Caco-2 (cell line): ENCODE data around the gene GK. TPM values are rescaled to one million over a fixed set of nuclear protein-coding genes. Genes with fewer than 3 reads are reported as not detected.

ENCODE experiments used
- BruUV-seq: library from RNA; stranded (reverse); fragments of 400-500 nt; replicated peaks from 2 replicates; lab custom pipeline; 2021; lab: Mats Ljungman, UMichigan
- CTCF ChIA-PET: fragments of 300-600 bp; sonication (Branson Sonifier 250); formaldehyde crosslinking; loops from one replicate; lab custom pipeline; 2022; ENCODE audit warnings: antibody characterized with exemption; lab: Charles Lee
- POLR2A ChIA-PET: fragments of 300-600 bp; sonication (Branson Sonifier 250); formaldehyde crosslinking; loops from one replicate; lab custom pipeline; 2022; ENCODE audit warnings: antibody characterized with exemption; lab: Charles Lee
- DNase-seq, 2 experiments: peaks; one replicate each; pipeline versions ENCODE4 v3.0.0 to v3.0.0-alpha.2; 2020 to 2022
- H3K27me3 ChIP-seq: replicated peaks from 2 replicates; pipeline ENCODE4 v1.6.0; 2011; ENCODE audit warnings: low read length; ENCODE audit not compliant: control insufficient read depth, insufficient read depth
- H3K36me3 ChIP-seq: 2 replicates; pipeline ENCODE4 v1.5.1; 2011; ENCODE audit warnings: low read length; ENCODE audit not compliant: control insufficient read depth, insufficient read depth
- H3K4me1 ChIP-seq: fragments of 250-450 bp; sonication (Bioruptor Pico); 2 replicates; pipeline ENCODE4 v1.5.1; 2020; ENCODE audit warnings: mild to moderate bottlenecking
- H3K4me3 ChIP-seq: 2 replicates; pipeline ENCODE4 v1.5.1; 2011; ENCODE audit warnings: low read depth, mild to moderate bottlenecking, control low read depth, low read length
- H3K9me3 ChIP-seq: fragments of 250-450 bp; sonication (Bioruptor Pico); 2 replicates; pipeline ENCODE4 v1.5.1; 2020; ENCODE audit warnings: mild to moderate bottlenecking, moderate library complexity
- H3K27ac Mint-ChIP-seq: one replicate; pipeline ENCODE4 v1.8.0; 2022; ENCODE audit warnings: mixed read lengths; ENCODE audit not compliant: unreplicated experiment
- H3K27me3 Mint-ChIP-seq: one replicate; pipeline ENCODE4 v1.8.0; 2022; ENCODE audit warnings: mixed read lengths; ENCODE audit not compliant: insufficient read depth, unreplicated experiment
- H3K36me3 Mint-ChIP-seq: one replicate; pipeline ENCODE4 v1.8.0; 2022; ENCODE audit warnings: mild to moderate bottlenecking, mixed read lengths; ENCODE audit not compliant: insufficient read depth, unreplicated experiment
- H3K4me1 Mint-ChIP-seq: one replicate; pipeline ENCODE4 v1.8.0; 2022; ENCODE audit warnings: low read depth, mixed read lengths; ENCODE audit not compliant: unreplicated experiment
- H3K4me3 Mint-ChIP-seq: one replicate; pipeline ENCODE4 v1.8.0; 2022; ENCODE audit warnings: mild to moderate bottlenecking, moderate library complexity, mixed read lengths; ENCODE audit not compliant: unreplicated experiment
- H3K9me3 Mint-ChIP-seq: one replicate; pipeline ENCODE4 v1.8.0; 2022; ENCODE audit warnings: mixed read lengths; ENCODE audit not compliant: unreplicated experiment
- intact Hi-C: fragments of 100-400 bp; cut with micrococcal nuclease; formaldehyde crosslinking; loops from one replicate; pipeline ENCODE4 v1.10.0; 2022; ENCODE audit not compliant: unreplicated experiment
- total RNA-seq: library from RNA; stranded (reverse); gene quantifications from 2 replicates; pipeline ENCODE4 v1.2.3, GENCODE V29; 2022
- TF ChIP-seq, protein P1 (sequence below), 2 experiments: fragments of 200-600 bp in 1 of 2; IDR thresholded peaks; 1 replicate in 1 of 2; 2 replicates in 1 of 2; pipeline versions ENCODE4 v1.5.1 to v1.8.0; 2011 to 2022; ENCODE audit warnings: antibody characterized with exemption in 1 of 2, control low read depth in 1 of 2, inconsistent platforms in 1 of 2, low read depth in 1 of 2, low read length in 1 of 2, mild to moderate bottlenecking in 1 of 2, moderate library complexity in 1 of 2; ENCODE audit not compliant: insufficient read depth in 1 of 2, severe bottlenecking in 1 of 2, unreplicated experiment in 1 of 2

Gene GK
- total RNA-seq, 1 experiment from 2014 or later = 6.5 TPM

DNA sequence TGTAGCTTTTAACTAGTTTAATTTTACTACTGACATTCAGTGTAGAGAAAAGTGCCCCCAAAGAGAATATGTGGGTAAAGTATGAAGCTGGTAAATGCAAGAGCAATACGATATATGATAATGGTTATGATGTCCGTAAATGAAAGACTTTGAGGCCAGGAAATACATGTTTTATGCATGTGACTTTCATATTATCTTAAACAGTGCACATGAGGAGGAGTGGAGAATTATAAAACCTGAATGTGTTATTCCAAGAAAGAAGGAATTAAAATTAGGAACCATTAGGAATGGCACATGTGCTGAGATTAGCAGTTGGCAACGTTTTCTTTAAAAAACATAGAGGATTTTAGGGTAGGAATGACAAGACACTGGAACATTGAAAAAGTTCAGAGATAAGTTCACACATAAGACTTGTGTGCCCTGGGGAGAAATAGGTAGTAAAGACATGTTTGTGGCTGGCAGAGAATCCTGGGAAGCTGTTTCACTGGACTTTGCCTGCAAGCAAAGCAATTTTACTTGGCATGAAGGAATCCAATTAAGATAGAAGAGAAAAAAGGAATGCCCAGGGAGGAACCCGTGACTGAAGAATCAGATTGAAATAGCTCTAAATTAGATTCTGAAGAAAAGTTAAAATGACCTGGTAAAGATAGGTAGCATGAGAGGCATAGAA is 20.0 kb downstream of the GK start:
- intact Hi-C loops = no loop called here
- no peaks in the 10 kb centered on the region for H3K27me3 Mint-ChIP-seq
- Histone ChIP-seq H3K9me3 (no peaks in the 10 kb centered on the region), H3K36me3 (peaks cover 1% of the 10 kb centered on the region; the same call in 1 of the 2 replicates), H3K4me3 (no peak overlapping the region), H3K4me1 (no peaks in the 10 kb centered on the region), H3K27me3 (no peaks in the 10 kb centered on the region)
- BruUV-seq = no TSS peak
- H3K36me3 Mint-ChIP-seq = no peaks in the 10 kb centered on the region
- no peak overlapping the region for H3K4me3 Mint-ChIP-seq
- H3K4me1 Mint-ChIP-seq = no peaks in the 10 kb centered on the region
- no peak for DNase-seq
- no peaks in the 10 kb centered on the region for H3K9me3 Mint-ChIP-seq
- CTCF ChIA-PET = no interaction called here
- H3K27ac Mint-ChIP-seq = no peak overlapping the region
- TF ChIP-seq, protein P1, sequence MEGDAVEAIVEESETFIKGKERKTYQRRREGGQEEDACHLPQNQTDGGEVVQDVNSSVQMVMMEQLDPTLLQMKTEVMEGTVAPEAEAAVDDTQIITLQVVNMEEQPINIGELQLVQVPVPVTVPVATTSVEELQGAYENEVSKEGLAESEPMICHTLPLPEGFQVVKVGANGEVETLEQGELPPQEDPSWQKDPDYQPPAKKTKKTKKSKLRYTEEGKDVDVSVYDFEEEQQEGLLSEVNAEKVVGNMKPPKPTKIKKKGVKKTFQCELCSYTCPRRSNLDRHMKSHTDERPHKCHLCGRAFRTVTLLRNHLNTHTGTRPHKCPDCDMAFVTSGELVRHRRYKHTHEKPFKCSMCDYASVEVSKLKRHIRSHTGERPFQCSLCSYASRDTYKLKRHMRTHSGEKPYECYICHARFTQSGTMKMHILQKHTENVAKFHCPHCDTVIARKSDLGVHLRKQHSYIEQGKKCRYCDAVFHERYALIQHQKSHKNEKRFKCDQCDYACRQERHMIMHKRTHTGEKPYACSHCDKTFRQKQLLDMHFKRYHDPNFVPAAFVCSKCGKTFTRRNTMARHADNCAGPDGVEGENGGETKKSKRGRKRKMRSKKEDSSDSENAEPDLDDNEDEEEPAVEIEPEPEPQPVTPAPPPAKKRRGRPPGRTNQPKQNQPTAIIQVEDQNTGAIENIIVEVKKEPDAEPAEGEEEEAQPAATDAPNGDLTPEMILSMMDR (IDR thresholded peaks at IDR 0.05; ENCODE audit: insufficient read depth in 1 of 2, low read depth in 1 of 2, low read length in 1 of 2, severe bottlenecking in 1 of 2, unreplicated experiment in 1 of 2) = no peak
- POLR2A ChIA-PET = no interaction called here

DNA sequence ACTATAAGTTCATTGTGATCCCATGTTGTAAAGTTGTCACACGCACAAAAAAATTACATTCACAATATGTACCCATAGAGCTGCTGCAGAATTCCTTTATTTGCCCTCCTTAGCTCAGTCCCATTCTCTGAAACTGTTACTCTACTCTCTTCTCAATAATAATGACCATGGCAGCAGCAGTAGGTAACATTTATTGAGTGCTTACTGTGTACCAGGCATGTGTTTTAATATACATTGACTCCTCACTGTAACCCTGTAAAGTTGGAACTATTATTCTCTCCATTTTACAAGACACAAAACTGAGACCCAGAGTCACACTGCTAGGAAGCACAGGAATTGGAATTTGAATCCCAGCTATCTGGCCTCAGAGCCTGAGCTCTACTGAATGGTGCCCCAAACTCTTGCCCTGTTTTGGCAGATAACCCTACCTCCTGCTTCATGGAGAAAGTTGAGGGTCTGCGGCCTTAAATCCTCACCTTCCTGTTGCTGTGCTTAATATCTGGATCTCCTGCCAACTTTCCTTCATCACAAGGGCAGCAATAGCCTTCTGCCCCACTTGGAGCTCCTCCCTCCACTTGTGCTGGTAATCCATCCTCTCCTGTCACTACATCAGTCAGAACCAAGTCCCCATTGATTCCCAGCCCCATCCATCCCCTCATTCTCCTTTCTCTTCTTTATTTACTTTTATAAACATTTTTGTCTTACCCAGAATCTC is 20.8 kb downstream of the GK start:
- H3K36me3 ChIP-seq = peaks cover 1% of the 10 kb centered on the region; the same call in 1 of the 2 replicates
- intact Hi-C loops = no loop called here
- H3K27me3 ChIP-seq = no peaks in the 10 kb centered on the region
- no peak for DNase-seq
- Mint-ChIP-seq H3K27me3 (no peaks in the 10 kb centered on the region), H3K36me3 (no peaks in the 10 kb centered on the region), H3K27ac (no peak overlapping the region), H3K4me3 (no peak overlapping the region), H3K9me3 (no peaks in the 10 kb centered on the region), H3K4me1 (no peaks in the 10 kb centered on the region)
- ChIA-PET POLR2A (no interaction called here), CTCF (no interaction called here)
- no peak overlapping the region for H3K4me3 ChIP-seq
- H3K9me3 ChIP-seq = no peaks in the 10 kb centered on the region
- TF ChIP-seq, protein P1 (IDR thresholded peaks at IDR 0.05; ENCODE audit: insufficient read depth in 1 of 2, low read depth in 1 of 2, low read length in 1 of 2, severe bottlenecking in 1 of 2, unreplicated experiment in 1 of 2) = no peak
- no peaks in the 10 kb centered on the region for H3K4me1 ChIP-seq
- BruUV-seq = no TSS peak

DNA sequence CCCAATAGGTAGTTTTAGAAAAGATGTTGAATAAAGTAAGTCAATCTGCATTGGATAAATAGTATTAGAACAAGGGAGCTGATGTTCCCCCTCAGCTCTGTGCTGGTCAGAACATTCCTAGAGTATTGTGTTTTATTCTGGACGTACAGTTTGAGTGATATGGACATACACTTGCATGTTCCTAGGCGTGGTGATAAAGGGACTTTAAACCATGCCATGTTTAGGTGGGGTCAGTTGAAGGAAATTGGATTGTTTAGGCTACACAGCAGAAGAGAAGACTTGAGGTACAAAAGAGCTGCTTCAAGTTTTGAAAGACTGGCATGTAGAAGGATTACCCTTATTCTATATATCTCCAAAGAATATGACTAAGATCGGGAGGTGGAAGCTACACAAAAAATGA is 21.6 kb downstream of the GK start:
- POLR2A ChIA-PET = no interaction called here
- TF ChIP-seq, protein P1 (IDR thresholded peaks at IDR 0.05; ENCODE audit: insufficient read depth in 1 of 2, low read depth in 1 of 2, low read length in 1 of 2, severe bottlenecking in 1 of 2, unreplicated experiment in 1 of 2) = no peak
- H3K4me1 Mint-ChIP-seq = peaks cover 6% of the 10 kb centered on the region
- H3K27me3 ChIP-seq = no peaks in the 10 kb centered on the region
- intact Hi-C loops = no loop called here
- no peaks in the 10 kb centered on the region for H3K36me3 Mint-ChIP-seq
- DNase-seq = no peak
- H3K9me3 ChIP-seq = no peaks in the 10 kb centered on the region
- no peak overlapping the region for H3K4me3 Mint-ChIP-seq
- no TSS peak for BruUV-seq
- peaks cover 7% of the 10 kb centered on the region for H3K4me1 ChIP-seq
- H3K4me3 ChIP-seq = no peak overlapping the region
- H3K36me3 ChIP-seq = peaks cover 1% of the 10 kb centered on the region; the same call in 1 of the 2 replicates
- H3K9me3 Mint-ChIP-seq = no peaks in the 10 kb centered on the region
- H3K27ac Mint-ChIP-seq = no peak overlapping the region
- CTCF ChIA-PET = no interaction called here
- H3K27me3 Mint-ChIP-seq = no peaks in the 10 kb centered on the region
